Transverse colon (tissue), 4 donors: ENCODE data around the gene EYA2.

Source experiments
- EP300 ChIP-seq: sonication (generic); formaldehyde crosslinking; IDR thresholded peaks from one replicate; pipeline ENCODE4 v1.6.1; 2017; ENCODE audit warnings: antibody characterized with exemption, low read depth
- POLR2A ChIP-seq: fragments of 450-650 bp; IDR thresholded peaks from one replicate; pipeline ENCODE4 v1.6.1; 2016; ENCODE audit warnings: antibody characterized with exemption, mild to moderate bottlenecking, moderate library complexity
- POLR2AphosphoS5 ChIP-seq, 3 donors: sonication (generic); formaldehyde crosslinking; IDR thresholded peaks; one replicate each; pipeline ENCODE4 v1.6.1; 2016; ENCODE audit warnings: antibody characterized with exemption in 3 of 3
- TF ChIP-seq, protein P1 (sequence below), 5 experiments: fragments of 200-600 bp in 3 of 5; fragments of 450-650 bp in 2 of 5; sonication (generic) in 3 of 5; IDR thresholded peaks; 1 replicate in 2 of 5; 2 replicates in 3 of 5; pipeline ENCODE4 v1.5.1; 2016 to 2017; ENCODE audit warnings: antibody characterized with exemption in 5 of 5, inconsistent platforms in 3 of 5, mild to moderate bottlenecking in 2 of 5, moderate library complexity in 1 of 5

DNA sequence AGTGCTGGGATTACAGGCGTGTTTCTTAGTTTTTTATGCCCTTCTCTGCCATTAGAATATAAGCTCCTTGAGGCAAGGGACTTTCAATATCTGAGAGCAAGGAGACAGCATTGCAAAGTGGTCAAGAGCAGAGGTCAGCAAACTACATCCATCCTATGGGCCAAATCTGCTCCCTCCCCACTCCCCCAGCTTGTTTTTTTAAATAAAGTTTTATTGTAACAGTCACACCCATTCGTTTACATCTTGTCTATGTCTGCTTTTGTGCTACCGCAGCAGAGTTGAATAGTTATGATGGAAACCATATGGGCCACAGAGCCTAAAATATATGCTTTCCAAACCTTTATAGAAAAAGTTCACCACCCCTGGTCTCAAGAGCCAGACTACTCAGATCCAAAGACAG, 227.9 kb downstream of the EYA2 start:
- TF ChIP-seq POLR2AphosphoS5 (IDR thresholded peaks at IDR 0.05) (no peak), POLR2A (no peak), EP300 (no peak)
- TF ChIP-seq, protein P1, sequence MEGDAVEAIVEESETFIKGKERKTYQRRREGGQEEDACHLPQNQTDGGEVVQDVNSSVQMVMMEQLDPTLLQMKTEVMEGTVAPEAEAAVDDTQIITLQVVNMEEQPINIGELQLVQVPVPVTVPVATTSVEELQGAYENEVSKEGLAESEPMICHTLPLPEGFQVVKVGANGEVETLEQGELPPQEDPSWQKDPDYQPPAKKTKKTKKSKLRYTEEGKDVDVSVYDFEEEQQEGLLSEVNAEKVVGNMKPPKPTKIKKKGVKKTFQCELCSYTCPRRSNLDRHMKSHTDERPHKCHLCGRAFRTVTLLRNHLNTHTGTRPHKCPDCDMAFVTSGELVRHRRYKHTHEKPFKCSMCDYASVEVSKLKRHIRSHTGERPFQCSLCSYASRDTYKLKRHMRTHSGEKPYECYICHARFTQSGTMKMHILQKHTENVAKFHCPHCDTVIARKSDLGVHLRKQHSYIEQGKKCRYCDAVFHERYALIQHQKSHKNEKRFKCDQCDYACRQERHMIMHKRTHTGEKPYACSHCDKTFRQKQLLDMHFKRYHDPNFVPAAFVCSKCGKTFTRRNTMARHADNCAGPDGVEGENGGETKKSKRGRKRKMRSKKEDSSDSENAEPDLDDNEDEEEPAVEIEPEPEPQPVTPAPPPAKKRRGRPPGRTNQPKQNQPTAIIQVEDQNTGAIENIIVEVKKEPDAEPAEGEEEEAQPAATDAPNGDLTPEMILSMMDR (IDR thresholded peaks at IDR 0.05), result no peak
